HepG2 (cell line): ENCODE measurements around the gene ZFAND2B. TPM values are rescaled to one million over a fixed set of nuclear protein-coding genes. Genes with fewer than 3 reads are reported as not detected.
A peak's percentile ranks its signal among the peaks of the same experiment; 100 is the strongest.

Experiments
- AKNA ChIP-seq: sonication (generic); formaldehyde crosslinking; IDR thresholded peaks from 2 replicates; pipeline ENCODE4 v1.4.0; 2020; ENCODE audit warnings: missing genetic modification reagents, borderline replicate concordance
- ATM ChIP-seq: fragments of 450-650 bp; IDR thresholded peaks from 2 replicates; pipeline ENCODE4 v1.7.1; 2017; ENCODE audit warnings: mild to moderate bottlenecking, borderline replicate concordance
- MAFK ChIP-seq, 2 experiments: IDR thresholded peaks in 1 of 2; conservative IDR thresholded peaks in 1 of 2; 2 replicates each; pipeline ENCODE4 v1.6.1; 2011; ENCODE audit warnings: improper control_type of control experiment in 2 of 2, low read length in 2 of 2
- MEF2D ChIP-seq: sonication (generic); formaldehyde crosslinking; IDR thresholded peaks from 2 replicates; pipeline ENCODE4 v1.5.1; 2020; ENCODE audit warnings: mild to moderate bottlenecking, missing genetic modification reagents
- MXI1 ChIP-seq: IDR thresholded peaks from 3 replicates; pipeline ENCODE4 v1.6.1; 2012; ENCODE audit warnings: low read depth, low read length, inconsistent platforms, borderline replicate concordance
- NKX3-1 ChIP-seq: sonication (generic); formaldehyde crosslinking; IDR thresholded peaks from 2 replicates; pipeline ENCODE4 v1.5.0; 2020; ENCODE audit warnings: missing genetic modification reagents
- PHF5A ChIP-seq: IDR thresholded peaks from one replicate; pipeline ENCODE4 v1.6.1; 2018; ENCODE audit warnings: low read depth, missing genetic modification reagents; ENCODE audit not compliant: unreplicated experiment
- RXRB ChIP-seq: IDR thresholded peaks from 2 replicates; pipeline ENCODE4 v1.6.1; 2016; ENCODE audit warnings: borderline replicate concordance, missing genetic modification reagents, missing compliant biosample characterization
- TOPORS ChIP-seq: sonication (generic); formaldehyde crosslinking; IDR thresholded peaks from 2 replicates; pipeline ENCODE4 v1.8.0; 2023; ENCODE audit warnings: mild to moderate bottlenecking, missing genetic modification reagents
- ZGPAT ChIP-seq: IDR thresholded peaks from 2 replicates; pipeline ENCODE4 v1.6.1; 2016; ENCODE audit warnings: mild to moderate bottlenecking
- ZKSCAN5 ChIP-seq: sonication (generic); formaldehyde crosslinking; IDR thresholded peaks from 2 replicates; pipeline ENCODE4 v1.5.1; 2020; ENCODE audit warnings: mild to moderate bottlenecking, missing genetic modification reagents
- ZNF138 ChIP-seq: sonication (generic); formaldehyde crosslinking; IDR thresholded peaks from 2 replicates; pipeline ENCODE4 v1.5.0; 2020; ENCODE audit warnings: mild to moderate bottlenecking, low read depth, missing genetic modification reagents
- ZNF563 ChIP-seq: sonication (generic); formaldehyde crosslinking; IDR thresholded peaks from 2 replicates; pipeline ENCODE4 v1.8.0; 2022; ENCODE audit warnings: mild to moderate bottlenecking, moderate library complexity, missing genetic modification reagents
- ZNF7 ChIP-seq: IDR thresholded peaks from 2 replicates; pipeline ENCODE4 v1.6.1; 2016; ENCODE audit warnings: missing biosample characterization, missing genetic modification reagents
- ZNF775 ChIP-seq: sonication (generic); formaldehyde crosslinking; IDR thresholded peaks from 2 replicates; pipeline ENCODE4 v1.4.0; 2020; ENCODE audit warnings: missing genetic modification reagents, mild to moderate bottlenecking, moderate library complexity, borderline replicate concordance
- ZNF839 ChIP-seq: sonication (generic); formaldehyde crosslinking; IDR thresholded peaks from 2 replicates; pipeline ENCODE4 v1.4.0; 2020; ENCODE audit warnings: missing genetic modification reagents, mild to moderate bottlenecking, borderline replicate concordance
- polyA plus RNA-seq, 8 experiments: library from polyadenylated mRNA; depleted of rRNA in 3 of 8; stranded (reverse) in 7 of 8; unstranded in 1 of 8; fragments of >200 nt; fragmentation: Illumina TruSeq in 4 of 8; extraction: Trizol in 4 of 8; gene quantifications; 2 replicates each; pipeline versions ENCODE4 v1.2.1 to v1.2.3, GENCODE V29; 2011 to 2016; ENCODE audit warnings: low read depth in 4 of 8, missing spikeins in 1 of 8, mixed read lengths in 1 of 8; ENCODE audit not compliant: insufficient read depth in 1 of 8
- total RNA-seq, 5 experiments: library from RNA; depleted of rRNA; stranded (reverse); fragments of >200 nt; fragmentation: Illumina TruSeq; extraction: Trizol; gene quantifications; 2 replicates each; pipeline ENCODE4 v1.2.3, GENCODE V29; 2016; ENCODE audit warnings: low read depth in 1 of 5
- TF ChIP-seq, protein P1 (sequence below): sonication (generic); formaldehyde crosslinking; IDR thresholded peaks from 2 replicates; pipeline ENCODE4 v1.5.1; 2020; ENCODE audit warnings: missing genetic modification reagents, mild to moderate bottlenecking, borderline replicate concordance
- TF ChIP-seq, protein P2 (sequence below): sonication (generic); formaldehyde crosslinking; IDR thresholded peaks from 2 replicates; pipeline ENCODE4 v1.5.1; 2020; ENCODE audit warnings: mild to moderate bottlenecking, moderate library complexity, missing genetic modification reagents

The ZFAND2B gene
- total and polyA plus RNA-seq, 2 of the 13 experiments (the other 11 are each of a cell fraction or from before 2014, with no cell fraction given) = 53.3 to 115 TPM

DNA sequence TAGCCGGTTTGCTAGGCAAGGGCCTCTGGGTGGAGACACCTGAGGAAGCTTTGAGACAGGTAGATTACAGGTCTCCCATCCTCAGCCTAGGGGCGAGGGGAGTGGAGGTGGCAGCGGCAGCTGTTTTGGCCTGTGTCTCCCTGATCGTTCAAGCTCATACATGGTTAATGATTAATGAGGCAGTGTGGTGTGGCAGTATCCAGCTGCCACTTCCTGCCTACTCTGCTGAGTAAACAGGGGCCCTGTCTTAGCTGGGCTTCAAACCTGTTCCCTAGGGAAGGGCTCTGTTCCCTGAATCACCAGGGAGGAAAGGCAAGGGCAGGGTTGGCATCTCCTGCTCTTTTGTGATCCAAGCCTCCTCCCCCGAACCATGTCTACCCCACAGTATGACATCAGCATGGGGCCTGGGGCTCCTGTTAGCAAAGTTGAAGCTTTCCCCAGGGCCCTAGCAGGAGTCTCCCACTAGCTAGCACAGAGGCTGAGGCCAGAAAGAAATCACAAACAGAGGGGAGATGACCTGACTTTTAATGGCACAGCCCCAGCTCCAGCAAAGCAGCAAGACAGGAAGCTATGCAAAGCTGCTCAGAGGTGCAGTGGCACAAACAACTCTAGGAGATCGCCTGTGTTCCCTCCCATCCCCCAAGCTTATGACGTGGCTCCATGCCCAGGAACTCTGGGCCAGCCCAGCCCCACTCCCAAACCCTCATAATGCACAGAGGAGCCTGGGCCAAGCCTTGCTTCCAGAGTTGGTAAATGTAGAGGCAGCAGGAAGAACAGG is 42.8 kb downstream of the ZFAND2B start (continued):
- TF ChIP-seq, protein P1, sequence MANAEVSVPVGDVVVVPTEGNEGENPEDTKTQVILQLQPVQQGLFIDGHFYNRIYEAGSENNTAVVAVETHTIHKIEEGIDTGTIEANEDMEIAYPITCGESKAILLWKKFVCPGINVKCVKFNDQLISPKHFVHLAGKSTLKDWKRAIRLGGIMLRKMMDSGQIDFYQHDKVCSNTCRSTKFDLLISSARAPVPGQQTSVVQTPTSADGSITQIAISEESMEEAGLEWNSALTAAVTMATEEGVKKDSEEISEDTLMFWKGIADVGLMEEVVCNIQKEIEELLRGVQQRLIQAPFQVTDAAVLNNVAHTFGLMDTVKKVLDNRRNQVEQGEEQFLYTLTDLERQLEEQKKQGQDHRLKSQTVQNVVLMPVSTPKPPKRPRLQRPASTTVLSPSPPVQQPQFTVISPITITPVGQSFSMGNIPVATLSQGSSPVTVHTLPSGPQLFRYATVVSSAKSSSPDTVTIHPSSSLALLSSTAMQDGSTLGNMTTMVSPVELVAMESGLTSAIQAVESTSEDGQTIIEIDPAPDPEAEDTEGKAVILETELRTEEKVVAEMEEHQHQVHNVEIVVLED = peak; percentile 49; the same call in 1 of the 2 replicates
- peak; percentile 78; the same call in 1 of the 3 replicates for TF ChIP-seq MXI1
- TF ChIP-seq NKX3-1 (CRISPR knock-in tag) = no peak; the same call in 1 of the 2 replicates
- TF ChIP-seq RXRB (CRISPR knock-in tag) = peak; percentile 59
- TF ChIP-seq MAFK (conservative IDR thresholded peaks at IDR 0.05 in 1 of 2, IDR thresholded peaks at IDR 0.05 in 1 of 2; ENCODE audit: low read length in 2 of 2) = 0 out of 4 replicates have a peak, but pooled peaks of 1 of the 2 experiments have one; percentile 17
- TF ChIP-seq ATM = no peak
- TF ChIP-seq, protein P2, sequence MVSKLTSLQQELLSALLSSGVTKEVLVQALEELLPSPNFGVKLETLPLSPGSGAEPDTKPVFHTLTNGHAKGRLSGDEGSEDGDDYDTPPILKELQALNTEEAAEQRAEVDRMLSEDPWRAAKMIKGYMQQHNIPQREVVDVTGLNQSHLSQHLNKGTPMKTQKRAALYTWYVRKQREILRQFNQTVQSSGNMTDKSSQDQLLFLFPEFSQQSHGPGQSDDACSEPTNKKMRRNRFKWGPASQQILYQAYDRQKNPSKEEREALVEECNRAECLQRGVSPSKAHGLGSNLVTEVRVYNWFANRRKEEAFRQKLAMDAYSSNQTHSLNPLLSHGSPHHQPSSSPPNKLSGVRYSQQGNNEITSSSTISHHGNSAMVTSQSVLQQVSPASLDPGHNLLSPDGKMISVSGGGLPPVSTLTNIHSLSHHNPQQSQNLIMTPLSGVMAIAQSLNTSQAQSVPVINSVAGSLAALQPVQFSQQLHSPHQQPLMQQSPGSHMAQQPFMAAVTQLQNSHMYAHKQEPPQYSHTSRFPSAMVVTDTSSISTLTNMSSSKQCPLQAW (CRISPR knock-in tag) = peak; percentile 99
- no peak; the same call in 1 of the 2 replicates for TF ChIP-seq ZNF775 (CRISPR knock-in tag)
- TF ChIP-seq AKNA (CRISPR knock-in tag) = no peak
- peak; percentile 86 for TF ChIP-seq MEF2D (CRISPR knock-in tag)
- peak; percentile 64; the same call in 1 of the 2 replicates for TF ChIP-seq ZKSCAN5
- peak; percentile 78; the same call in 1 of the 2 replicates for TF ChIP-seq TOPORS
- no peak for TF ChIP-seq ZNF138
- TF ChIP-seq ZNF563 = no peak; the same call in 1 of the 2 replicates
- no peak for TF ChIP-seq ZNF839 (CRISPR knock-in tag)
- no peak for TF ChIP-seq ZGPAT (CRISPR knock-in tag)
- peak; percentile 71 for TF ChIP-seq PHF5A
- TF ChIP-seq ZNF7 (CRISPR knock-in tag) = no peak
